ENCODE data around the gene SCNN1A. TPM values are rescaled to one million over a fixed set of nuclear protein-coding genes. Genes with fewer than 3 reads are reported as not detected.

The SCNN1A gene
- 1.2 and 5.0 TPM in 2 replicates for total RNA-seq (ENCODE audit: low replicate concordance)

GRCh38 chr12:6375269-6376078 lies at the start of gene SCNN1A:
TSS of gene SCNN1A (minus strand) at chr12:6375563. CDS start at chr12:6374783, 780 bp downstream.
- TF ChIP-seq EZH2phosphoT487 (IDR thresholded peaks at IDR 0.05) (no peak), EZH2 (IDR thresholded peaks at IDR 0.05) (no peak)
- TF ChIP-seq, protein P1, sequence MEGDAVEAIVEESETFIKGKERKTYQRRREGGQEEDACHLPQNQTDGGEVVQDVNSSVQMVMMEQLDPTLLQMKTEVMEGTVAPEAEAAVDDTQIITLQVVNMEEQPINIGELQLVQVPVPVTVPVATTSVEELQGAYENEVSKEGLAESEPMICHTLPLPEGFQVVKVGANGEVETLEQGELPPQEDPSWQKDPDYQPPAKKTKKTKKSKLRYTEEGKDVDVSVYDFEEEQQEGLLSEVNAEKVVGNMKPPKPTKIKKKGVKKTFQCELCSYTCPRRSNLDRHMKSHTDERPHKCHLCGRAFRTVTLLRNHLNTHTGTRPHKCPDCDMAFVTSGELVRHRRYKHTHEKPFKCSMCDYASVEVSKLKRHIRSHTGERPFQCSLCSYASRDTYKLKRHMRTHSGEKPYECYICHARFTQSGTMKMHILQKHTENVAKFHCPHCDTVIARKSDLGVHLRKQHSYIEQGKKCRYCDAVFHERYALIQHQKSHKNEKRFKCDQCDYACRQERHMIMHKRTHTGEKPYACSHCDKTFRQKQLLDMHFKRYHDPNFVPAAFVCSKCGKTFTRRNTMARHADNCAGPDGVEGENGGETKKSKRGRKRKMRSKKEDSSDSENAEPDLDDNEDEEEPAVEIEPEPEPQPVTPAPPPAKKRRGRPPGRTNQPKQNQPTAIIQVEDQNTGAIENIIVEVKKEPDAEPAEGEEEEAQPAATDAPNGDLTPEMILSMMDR (IDR thresholded peaks at IDR 0.05), result no peak
- peak; percentile 41 for DNase-seq (ENCODE audit: low spot score)
- H4K20me1 ChIP-seq (ENCODE audit: low read depth), result no peaks in the 10 kb centered on the region
- Mint-ChIP-seq H3K4me1 (peaks cover 75% of the 10 kb centered on the region), H3K36me3 (no peaks in the 10 kb centered on the region), H3K9me3 (no peaks in the 10 kb centered on the region), H3K4me3 (peak within 1 kb of the TSS; percentile 60), H3K27me3 (ENCODE audit: insufficient read depth, low read depth) (peaks cover 23% of the 10 kb centered on the region), H3K27ac (peak within 1 kb of the TSS; percentile 97)
- H3K9me3 ChIP-seq (ENCODE audit: low read depth), result no peaks in the 10 kb centered on the region
- no peak within 1 kb of the TSS for H3K4me3 ChIP-seq
- H3K9ac ChIP-seq, result no peak within 1 kb of the TSS
- peaks cover 4% of the 10 kb centered on the region for H3K79me2 ChIP-seq (ENCODE audit: low read depth)
- H3K27ac ChIP-seq, result no peak within 1 kb of the TSS
- peak within 1 kb of the TSS; percentile 72 for H3K4me2 ChIP-seq
- H3F3A ChIP-seq (ENCODE audit: low read depth), result peaks cover 68% of the 10 kb centered on the region
- peak within 1 kb of the TSS; percentile 57 for H2AFZ ChIP-seq (replicated peaks)
- H3K36me3 ChIP-seq, result no peaks in the 10 kb centered on the region
- peaks cover 74% of the 10 kb centered on the region for H3K4me1 ChIP-seq
- H3K27me3 ChIP-seq, result peaks cover 23% of the 10 kb centered on the region

GRCh38 chr12:6424866-6425265 lies 49.5 kb upstream of the SCNN1A start:
- no peak overlapping the region for H2AFZ ChIP-seq (replicated peaks)
- H3K9ac ChIP-seq, result no peak overlapping the region
- no peak overlapping the region for H3K27ac Mint-ChIP-seq
- no peak overlapping the region for H3K27ac ChIP-seq
- DNase-seq (ENCODE audit: low spot score), result no peak
- no peaks in the 10 kb centered on the region for H3K9me3 Mint-ChIP-seq
- H3K4me3 ChIP-seq, result no peak overlapping the region
- no peaks in the 10 kb centered on the region for H3F3A ChIP-seq (ENCODE audit: low read depth)
- H3K9me3 ChIP-seq (ENCODE audit: low read depth), result no peaks in the 10 kb centered on the region
- no peaks in the 10 kb centered on the region for H3K36me3 ChIP-seq
- TF ChIP-seq, protein P1 (IDR thresholded peaks at IDR 0.05), result no peak
- no peak for TF ChIP-seq EZH2phosphoT487 (IDR thresholded peaks at IDR 0.05)
- no peaks in the 10 kb centered on the region for H3K79me2 ChIP-seq (ENCODE audit: low read depth)
- H3K4me3 Mint-ChIP-seq, result no peak overlapping the region
- H3K27me3 Mint-ChIP-seq (ENCODE audit: insufficient read depth, low read depth), result no peaks in the 10 kb centered on the region
- no peak overlapping the region for H3K4me2 ChIP-seq
- H3K27me3 ChIP-seq, result no peaks in the 10 kb centered on the region
- H3K4me1 ChIP-seq, result no peaks in the 10 kb centered on the region
- H3K4me1 Mint-ChIP-seq, result peaks cover 13% of the 10 kb centered on the region
- H4K20me1 ChIP-seq (ENCODE audit: low read depth), result no peaks in the 10 kb centered on the region
- no peaks in the 10 kb centered on the region for H3K36me3 Mint-ChIP-seq

DNA sequence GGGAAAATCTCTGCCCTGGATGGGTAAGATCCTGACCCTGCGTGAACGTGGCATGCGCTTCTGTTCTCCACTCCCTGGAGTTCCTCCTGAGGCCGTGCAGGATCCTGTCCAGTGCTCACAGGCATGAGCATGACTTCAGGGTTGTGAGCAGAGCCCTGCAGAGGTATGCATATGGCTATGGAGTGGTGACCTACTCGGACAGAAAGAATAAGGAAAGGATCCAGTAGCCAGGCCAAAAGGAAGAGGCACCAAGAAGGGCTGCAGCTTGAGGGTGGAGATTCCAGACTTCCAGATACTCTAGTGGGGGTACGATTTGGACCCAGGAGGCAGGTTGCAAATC lies 48.6 kb upstream of the SCNN1A start:
- Histone ChIP-seq H3K79me2 (ENCODE audit: low read depth) (no peaks in the 10 kb centered on the region), H2AFZ (replicated peaks) (no peak overlapping the region)
- H3K4me3 Mint-ChIP-seq, result no peak overlapping the region

More for the DNA sequence above, 48.6 kb upstream of the SCNN1A start:
- Histone ChIP-seq H3K9ac (no peak overlapping the region), H3K36me3 (no peaks in the 10 kb centered on the region), H3K4me3 (no peak overlapping the region), H3F3A (ENCODE audit: low read depth) (no peaks in the 10 kb centered on the region), H3K4me1 (no peaks in the 10 kb centered on the region), H3K9me3 (ENCODE audit: low read depth) (no peaks in the 10 kb centered on the region), H4K20me1 (ENCODE audit: low read depth) (no peaks in the 10 kb centered on the region), H3K4me2 (no peak overlapping the region), H3K27ac (no peak overlapping the region), H3K27me3 (no peaks in the 10 kb centered on the region)
- Mint-ChIP-seq H3K4me1 (peaks cover 13% of the 10 kb centered on the region), H3K36me3 (no peaks in the 10 kb centered on the region), H3K27me3 (ENCODE audit: insufficient read depth, low read depth) (no peaks in the 10 kb centered on the region), H3K27ac (peak overlapping the region; percentile 46), H3K9me3 (no peaks in the 10 kb centered on the region)
- no peak for DNase-seq (ENCODE audit: low spot score)
- TF ChIP-seq, protein P1 (IDR thresholded peaks at IDR 0.05), result no peak
